ENCODE data around the gene C1orf35.

DNA sequence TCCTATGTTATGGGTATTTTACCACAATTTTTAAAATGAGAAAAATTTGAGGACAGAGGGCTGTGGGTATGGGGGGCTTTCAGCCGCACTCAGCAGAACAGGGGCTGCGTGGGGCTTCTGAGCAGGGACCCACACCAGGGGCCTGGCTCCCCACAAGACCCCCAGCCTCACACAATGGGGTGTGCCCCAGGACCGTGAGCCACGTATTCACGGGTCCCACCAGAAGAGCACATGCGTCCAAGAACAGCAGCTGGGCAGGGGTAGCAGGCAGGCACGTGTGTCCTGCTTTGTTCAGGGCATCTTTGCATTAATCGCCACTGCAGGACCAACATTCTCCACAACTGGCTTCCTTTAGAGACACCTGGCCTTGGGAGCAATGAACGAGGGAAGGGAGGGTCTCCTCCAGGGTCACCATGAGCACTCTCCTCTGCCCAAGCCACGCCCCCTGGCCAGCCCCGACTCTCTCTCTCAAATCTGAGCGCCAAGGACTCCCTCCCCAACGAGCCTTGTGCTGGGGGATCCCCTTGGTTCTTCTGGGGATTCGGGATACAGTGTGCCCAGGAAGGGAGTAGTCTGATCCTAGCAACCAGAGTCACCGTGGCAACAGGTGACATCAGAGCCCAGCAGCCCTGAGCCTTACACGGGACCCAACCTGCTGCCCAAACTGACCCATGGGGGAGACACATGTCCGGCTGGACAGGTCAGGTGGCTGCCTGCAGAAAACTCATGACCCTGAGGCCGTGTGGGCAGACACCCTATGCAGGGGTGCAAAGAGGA lies 28.0 kb downstream of the C1orf35 start:
- TF ChIP-seq EZH2 (IDR thresholded peaks at IDR 0.05) (no peak), FOXP2 (optimal IDR thresholded peaks at IDR 0.05; ENCODE audit: control extremely low read depth, extremely low read length, insufficient read depth) (no peak)

Data from SK-N-MC (cell line).